Ovary (tissue), 3 donors: ENCODE data around the gene RAB17.

Experiments used
- EP300 ChIP-seq: sonication (generic); formaldehyde crosslinking; IDR thresholded peaks from one replicate; pipeline ENCODE4 v1.6.1; 2017; ENCODE audit warnings: antibody characterized with exemption
- POLR2A ChIP-seq: fragments of 450-650 bp; IDR thresholded peaks from one replicate; pipeline ENCODE4 v1.6.1; 2017; ENCODE audit warnings: antibody characterized with exemption, mild to moderate bottlenecking, moderate library complexity
- TF ChIP-seq, protein P1 (sequence below), 3 donors: fragments of 450-650 bp in 2 of 3; fragments of 200-600 bp in 1 of 3; IDR thresholded peaks; one replicate each; pipeline versions ENCODE4 v1.5.1 to v1.8.0; 2016 to 2022; ENCODE audit warnings: antibody characterized with exemption in 3 of 3, mild to moderate bottlenecking in 1 of 3
- donor health status: DM: no; HTN: no; CAD: no.

GRCh38 chr2:237538001-237538720 is 52.4 kb downstream of the RAB17 start:
- TF ChIP-seq, protein P1, sequence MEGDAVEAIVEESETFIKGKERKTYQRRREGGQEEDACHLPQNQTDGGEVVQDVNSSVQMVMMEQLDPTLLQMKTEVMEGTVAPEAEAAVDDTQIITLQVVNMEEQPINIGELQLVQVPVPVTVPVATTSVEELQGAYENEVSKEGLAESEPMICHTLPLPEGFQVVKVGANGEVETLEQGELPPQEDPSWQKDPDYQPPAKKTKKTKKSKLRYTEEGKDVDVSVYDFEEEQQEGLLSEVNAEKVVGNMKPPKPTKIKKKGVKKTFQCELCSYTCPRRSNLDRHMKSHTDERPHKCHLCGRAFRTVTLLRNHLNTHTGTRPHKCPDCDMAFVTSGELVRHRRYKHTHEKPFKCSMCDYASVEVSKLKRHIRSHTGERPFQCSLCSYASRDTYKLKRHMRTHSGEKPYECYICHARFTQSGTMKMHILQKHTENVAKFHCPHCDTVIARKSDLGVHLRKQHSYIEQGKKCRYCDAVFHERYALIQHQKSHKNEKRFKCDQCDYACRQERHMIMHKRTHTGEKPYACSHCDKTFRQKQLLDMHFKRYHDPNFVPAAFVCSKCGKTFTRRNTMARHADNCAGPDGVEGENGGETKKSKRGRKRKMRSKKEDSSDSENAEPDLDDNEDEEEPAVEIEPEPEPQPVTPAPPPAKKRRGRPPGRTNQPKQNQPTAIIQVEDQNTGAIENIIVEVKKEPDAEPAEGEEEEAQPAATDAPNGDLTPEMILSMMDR (IDR thresholded peaks at IDR 0.05), result no peak
- no peak for TF ChIP-seq EP300
- no peak for TF ChIP-seq POLR2A
